A549 (cell line): ENCODE results near the gene OR5H6. TPM values are rescaled to one million over a fixed set of nuclear protein-coding genes. Genes with fewer than 3 reads are reported as not detected.
"Not testable (repeated sequence)": the region's sequence is repeated elsewhere in the genome, so short reads cannot be mapped to it uniquely, and the experiment has no call there.

Experiments
- ATAC-seq, 2 experiments: fragments of 200-7000 bp in 1 of 2; fragments of >200 bp in 1 of 2; cut with Nextera tagmentation in 1 of 2; cut with Tn5 transposase in 1 of 2; 3 replicates each; pipeline versions ENCODE4 v1.8.0 to v1.9.1; 2018 to 2020; ENCODE audit warnings: mild to moderate bottlenecking in 1 of 2, moderate library complexity in 1 of 2
- CTCF ChIA-PET: fragments of 300-600 bp; sonication (Branson Sonifier 250); formaldehyde crosslinking; extraction: SDS; loops from one replicate; lab custom pipeline; 2021; ENCODE audit warnings: antibody characterized with exemption, inconsistent platforms; lab: Yijun Ruan, JAX
- POLR2A ChIA-PET: fragments of 350-600 bp; formaldehyde crosslinking; extraction: SDS; loops from one replicate; lab custom pipeline; 2021; ENCODE audit warnings: antibody characterized with exemption, inconsistent platforms; lab: Yijun Ruan, JAX
- DNase-seq, 2 experiments: peaks; one replicate each; pipeline versions ENCODE4 v3.0.0 to v3.0.0-alpha.2; 2011 to 2016; ENCODE audit warnings: low read depth in 1 of 2, low spot score in 1 of 2
- FAIRE-seq: peaks from 2 replicates; lab custom pipeline; 2011; peaks lifted over from hg19 to GRCh38; lab: Jason Lieb, UNC
- H3K27ac ChIP-seq, 2 experiments: fragments of >200 bp; sonication (Bioruptor Twin); formaldehyde crosslinking; 3 replicates each; pipeline ENCODE4 v1.5.1; 2016 to 2017
- H3K4me1 ChIP-seq: fragments of >200 bp; sonication (Bioruptor Twin); formaldehyde crosslinking; 3 replicates; pipeline ENCODE4 v1.6.1; 2016
- H3K4me2 ChIP-seq: fragments of >200 bp; sonication (Bioruptor Twin); formaldehyde crosslinking; 3 replicates; pipeline ENCODE4 v1.6.1; 2016
- H3K4me3 ChIP-seq: fragments of >200 bp; sonication (Bioruptor Twin); formaldehyde crosslinking; 3 replicates; pipeline ENCODE4 v1.5.1; 2016
- H3K9me3 ChIP-seq: fragments of >200 bp; sonication (Bioruptor Twin); formaldehyde crosslinking; 3 replicates; pipeline ENCODE4 v1.6.1; 2016
- BCL3 ChIP-seq: fragments of >200 bp; sonication (Bioruptor Twin); formaldehyde crosslinking; IDR thresholded peaks from 3 replicates; pipeline ENCODE4 v1.6.1; 2016
- BHLHE40 ChIP-seq: IDR thresholded peaks from 2 replicates; pipeline ENCODE4 v1.6.1; 2012; ENCODE audit warnings: low read depth, low read length, inconsistent platforms
- CEBPB ChIP-seq, 2 experiments: fragments of >200 bp in 1 of 2; sonication (Bioruptor Twin) in 1 of 2; formaldehyde crosslinking in 1 of 2; IDR thresholded peaks; 2 replicates each; pipeline ENCODE4 v1.6.1; 2012 to 2016
- CHD2 ChIP-seq: fragments of 150-350 bp; IDR thresholded peaks from 2 replicates; pipeline ENCODE4 v1.6.1; 2014; ENCODE audit warnings: low read length; ENCODE audit not compliant: partially characterized antibody
- E2F6 ChIP-seq: IDR thresholded peaks from 2 replicates; pipeline ENCODE4 v1.6.1; 2012; ENCODE audit warnings: low read depth, borderline replicate concordance
- EHF ChIP-seq: fragments of 250-450 bp; sonication (Bioruptor Pico); IDR thresholded peaks from 2 replicates; pipeline ENCODE4 v1.5.0; 2020; ENCODE audit warnings: mild to moderate bottlenecking
- ESRRA ChIP-seq: fragments of 150-350 bp; IDR thresholded peaks from 2 replicates; pipeline ENCODE4 v1.6.1; 2014; ENCODE audit warnings: mild to moderate bottlenecking, low read length, borderline replicate concordance
- FOSB ChIP-seq: fragments of 250-450 bp; sonication (Bioruptor Pico); IDR thresholded peaks from 2 replicates; pipeline ENCODE4 v1.5.0; 2020; ENCODE audit warnings: mild to moderate bottlenecking, moderate library complexity
- GATA3 ChIP-seq: IDR thresholded peaks from 2 replicates; pipeline ENCODE4 v1.6.1; 2012; ENCODE audit warnings: borderline replicate concordance
- HES2 ChIP-seq: fragments of >200 bp; sonication (Bioruptor Twin); formaldehyde crosslinking; IDR thresholded peaks from 2 replicates; pipeline ENCODE4 v1.6.1; 2016
- JUN ChIP-seq, 2 experiments: fragments of >200 bp; sonication (Bioruptor Twin); formaldehyde crosslinking; IDR thresholded peaks; 2 replicates in 1 of 2; 3 replicates in 1 of 2; pipeline ENCODE4 v1.6.1; 2016 to 2017
- KDM5A ChIP-seq: fragments of 200-600 bp; sonication (generic); IDR thresholded peaks from 2 replicates; pipeline ENCODE4 v1.6.1; 2016; ENCODE audit warnings: antibody characterized with exemption, mild to moderate bottlenecking
- MAFK ChIP-seq: fragments of 450-650 bp; IDR thresholded peaks from 2 replicates; pipeline ENCODE4 v1.6.1; 2014; ENCODE audit not compliant: partially characterized antibody
- NPAS2 ChIP-seq: fragments of 250-450 bp; sonication (Bioruptor Pico); IDR thresholded peaks from 2 replicates; pipeline ENCODE4 v1.8.0; 2022; ENCODE audit warnings: mild to moderate bottlenecking, moderate library complexity, borderline replicate concordance
- NR3C1 ChIP-seq: fragments of >200 bp; sonication (Bioruptor Twin); formaldehyde crosslinking; IDR thresholded peaks from 3 replicates; pipeline ENCODE4 v1.6.1; 2017
- POLR2AphosphoS2 ChIP-seq: conservative IDR thresholded peaks from 2 replicates; pipeline ENCODE4 v1.6.1; 2012; ENCODE audit warnings: low read length, improper control_type of control experiment, inconsistent platforms
- REST ChIP-seq: fragments of 200-600 bp; sonication (generic); IDR thresholded peaks from 2 replicates; pipeline ENCODE4 v1.6.1; 2016; ENCODE audit warnings: antibody characterized with exemption, mild to moderate bottlenecking, moderate library complexity
- RFX5 ChIP-seq: fragments of 450-650 bp; IDR thresholded peaks from 2 replicates; pipeline ENCODE4 v1.7.1; 2014; ENCODE audit warnings: antibody characterized with exemption, mild to moderate bottlenecking, moderate library complexity
- RNF2 ChIP-seq: fragments of 200-600 bp; sonication (generic); IDR thresholded peaks from 2 replicates; pipeline ENCODE4 v1.6.1; 2016; ENCODE audit warnings: low read depth, mild to moderate bottlenecking, antibody characterized with exemption, moderate library complexity, borderline replicate concordance
- SMC3 ChIP-seq: fragments of >200 bp; sonication (Bioruptor Twin); formaldehyde crosslinking; IDR thresholded peaks from 3 replicates; pipeline ENCODE4 v1.6.1; 2018; ENCODE audit warnings: inconsistent platforms
- SREBF2 ChIP-seq: fragments of 450-650 bp; IDR thresholded peaks from 2 replicates; pipeline ENCODE4 v1.6.1; 2014; ENCODE audit warnings: mild to moderate bottlenecking, moderate library complexity
- TFCP2L1 ChIP-seq: fragments of 250-450 bp; sonication (Bioruptor Pico); IDR thresholded peaks from 2 replicates; pipeline ENCODE4 v1.5.0; 2021; ENCODE audit warnings: mild to moderate bottlenecking
- TP53 ChIP-seq: fragments of 250-450 bp; sonication (Bioruptor Pico); IDR thresholded peaks from 2 replicates; pipeline ENCODE4 v1.5.0; 2021; ENCODE audit warnings: mild to moderate bottlenecking, moderate library complexity
- USF2 ChIP-seq: fragments of 450-650 bp; IDR thresholded peaks from 2 replicates; pipeline ENCODE4 v1.6.1; 2014; ENCODE audit warnings: antibody characterized with exemption
- ZC3H11A ChIP-seq: fragments of 450-650 bp; IDR thresholded peaks from 2 replicates; pipeline ENCODE4 v1.6.1; 2014; ENCODE audit warnings: antibody characterized with exemption, mild to moderate bottlenecking
- ZNF302 ChIP-seq: fragments of 250-450 bp; sonication (Bioruptor Pico); IDR thresholded peaks from 2 replicates; pipeline ENCODE4 v1.9.0; 2021; ENCODE audit warnings: inconsistent platforms, mild to moderate bottlenecking, moderate library complexity
- WGBS: methylation state at CpG from one replicate; pipeline ENCODE4 v1.1.6; 2017; ENCODE audit errors: missing lambda C conversion rate; 5-methylcytosine and 5-hydroxymethylcytosine counted together
- polyA plus RNA-seq, 4 experiments: library from polyadenylated mRNA; depleted of rRNA in 3 of 4; stranded (reverse); fragments of >200 nt; fragmentation: RNase III in 1 of 4; extraction: RNeasy Plus Mini Kit Qiagen cat#74134 plus additional on column Dnase treatment in 1 of 4; gene quantifications; 2 replicates in 3 of 4; 3 replicates in 1 of 4; pipeline ENCODE4 v1.2.3, GENCODE V29; 2011 to 2017

OR5H6 gene
- polyA plus RNA-seq, 2 of the 4 experiments (the other 2 are of a cell fraction), result not detected

- 23% methylated on average over 10 of the region's 10 CpGs for WGBS
- ChIA-PET CTCF (no interaction called here), POLR2A (no interaction called here)
- no peak for TF ChIP-seq KDM5A
- H3K27ac ChIP-seq, result no peak overlapping the region
- no peak for DNase-seq
- no peaks in the 10 kb centered on the region for H3K4me1 ChIP-seq
- FAIRE-seq, result no peak
- no peak for ATAC-seq
- H3K4me3 ChIP-seq, result no peak overlapping the region
- H3K4me2 ChIP-seq, result no peak overlapping the region
- no peaks in the 10 kb centered on the region for H3K9me3 ChIP-seq
These were observed 17.9 kb upstream of the OR5H6 start for GRCh38 chr3:98246142-98246541.

GRCh38 chr3:98256026-98256425, 8.0 kb upstream of the OR5H6 start:
- H3K27ac ChIP-seq, DNase-seq, POLR2A ChIA-PET, H3K4me3 ChIP-seq, FAIRE-seq, H3K9me3 ChIP-seq, H3K4me1 ChIP-seq, H3K4me2 ChIP-seq, CTCF ChIA-PET, ATAC-seq: not testable (repeated sequence)
- WGBS, result 12% methylated on average over 5 of the region's 5 CpGs

GRCh38 chr3:98259707-98260106, 4.3 kb upstream of the OR5H6 start:
- ATAC-seq (peak in 1 of 2 experiments; percentile 70; a peak in 3 of 6 replicates), FAIRE-seq (no peak), DNase-seq (peak in 1 of 2 experiments; percentile 31)
- 18% methylated on average over 2 of the region's 2 CpGs for WGBS
- Histone ChIP-seq H3K4me1 (no peaks in the 10 kb centered on the region), H3K9me3 (no peaks in the 10 kb centered on the region), H3K4me2 (no peak overlapping the region)
- CTCF ChIA-PET, result no interaction called here
- TF ChIP-seq CEBPB (IDR thresholded peaks at IDR 0.05), result no peak
- no peak for TF ChIP-seq BCL3
- TF ChIP-seq NPAS2 (CRISPR knock-in tag), result no peak
- TF ChIP-seq ZNF302 (CRISPR knock-in tag), result no peak
- TF ChIP-seq ESRRA, result no peak
- TF ChIP-seq SREBF2, result no peak
- no peak for TF ChIP-seq RNF2
- TF ChIP-seq, all 56 proteins: peak for 0
- POLR2A ChIA-PET, result no interaction called here
- no peak overlapping the region for H3K27ac ChIP-seq
- no peak overlapping the region for H3K4me3 ChIP-seq

- FAIRE-seq (no peak), DNase-seq (no peak), ATAC-seq (no peak)
- no peak overlapping the region for H3K4me2 ChIP-seq
- TF ChIP-seq GATA3, result no peak
- no peak for TF ChIP-seq REST
- TF ChIP-seq HES2, result no peak
- no peak for TF ChIP-seq USF2
- TF ChIP-seq EHF, result no peak
- TF ChIP-seq E2F6, result no peak
- TF ChIP-seq SMC3, result no peak
- no peak for TF ChIP-seq BHLHE40
- TF ChIP-seq ZC3H11A, result no peak
- TF ChIP-seq CEBPB (IDR thresholded peaks at IDR 0.05), result no peak
- TF ChIP-seq JUN (IDR thresholded peaks at IDR 0.05), result no peak
- TF ChIP-seq POLR2AphosphoS2, result no peak
- no peak for TF ChIP-seq MAFK
- no peak for TF ChIP-seq CHD2
- no peak for TF ChIP-seq TP53
- no peak for TF ChIP-seq RFX5
- no peak for TF ChIP-seq FOSB (CRISPR knock-in tag)
- TF ChIP-seq TFCP2L1 (CRISPR knock-in tag), result no peak
- TF ChIP-seq NR3C1, result no peak
- ChIA-PET CTCF (no interaction called here), POLR2A (no interaction called here)
- no peaks in the 10 kb centered on the region for H3K4me1 ChIP-seq
- no peaks in the 10 kb centered on the region for H3K9me3 ChIP-seq
- WGBS, result 24% methylated on average over 2 of the region's 2 CpGs
- no peak overlapping the region for H3K27ac ChIP-seq
- no peak overlapping the region for H3K4me3 ChIP-seq
These were observed 2.0 kb upstream of the OR5H6 start for GRCh38 chr3:98262046-98262445.
